WTC11 (cell line): ENCODE results near the gene COL25A1. TPM values are rescaled to one million over a fixed set of nuclear protein-coding genes. Genes with fewer than 3 reads are reported as not detected.

Experiments
- ATAC-seq: fragments of 200-7000 bp; cut with Tn5 transposase; 2 replicates; pipeline ENCODE4 v1.10.0; 2021; ENCODE audit warnings: mild to moderate bottlenecking, moderate library complexity
- CTCF ChIA-PET: fragments of 300-600 bp; sonication (Branson Sonifier 250); formaldehyde crosslinking; loops from one replicate; lab custom pipeline; 2021; ENCODE audit warnings: antibody characterized with exemption; lab: Charles Lee
- POLR2A ChIA-PET: fragments of 350-600 bp; sonication (Branson Sonifier 250); formaldehyde crosslinking; loops from one replicate; lab custom pipeline; 2021; ENCODE audit warnings: antibody characterized with exemption; lab: Charles Lee
- DNase-seq: peaks from one replicate; pipeline ENCODE4 v3.0.0; 2021; ENCODE audit warnings: low spot score
- H3K27ac Mint-ChIP-seq: 2 replicates; pipeline ENCODE4 v1.8.0; 2021; ENCODE audit warnings: mixed read lengths
- H3K27me3 Mint-ChIP-seq: 2 replicates; pipeline ENCODE4 v1.8.0; 2021; ENCODE audit warnings: low read depth, mild to moderate bottlenecking, moderate library complexity, mixed read lengths
- H3K36me3 Mint-ChIP-seq: 2 replicates; pipeline ENCODE4 v1.8.0; 2021; ENCODE audit warnings: mixed read lengths
- H3K4me1 Mint-ChIP-seq: 2 replicates; pipeline ENCODE4 v1.8.0; 2022; ENCODE audit warnings: mixed read lengths
- H3K4me3 Mint-ChIP-seq: 2 replicates; pipeline ENCODE4 v1.8.0; 2021; ENCODE audit warnings: mild to moderate bottlenecking, moderate library complexity, mixed read lengths
- H3K9me3 Mint-ChIP-seq: 2 replicates; pipeline ENCODE4 v1.8.0; 2021; ENCODE audit warnings: mixed read lengths
- CBFB ChIP-seq: sonication (generic); formaldehyde crosslinking; IDR thresholded peaks from 2 replicates; pipeline ENCODE4 v1.8.1; 2022; ENCODE audit warnings: mild to moderate bottlenecking, low read depth, missing genetic modification reagents
- CREM ChIP-seq: sonication (generic); formaldehyde crosslinking; IDR thresholded peaks from 2 replicates; pipeline ENCODE4 v1.8.1; 2022; ENCODE audit warnings: mild to moderate bottlenecking, missing genetic modification reagents, moderate library complexity
- FOXJ3 ChIP-seq: sonication (generic); formaldehyde crosslinking; IDR thresholded peaks from 2 replicates; pipeline ENCODE4 v1.9.0; 2021; ENCODE audit warnings: missing genetic modification reagents, mild to moderate bottlenecking, borderline replicate concordance
- FOXP1 ChIP-seq: sonication (generic); formaldehyde crosslinking; IDR thresholded peaks from 2 replicates; pipeline ENCODE4 v1.8.0; 2022; ENCODE audit warnings: missing genetic modification reagents, mild to moderate bottlenecking, moderate library complexity, borderline replicate concordance
- GABPB1 ChIP-seq: sonication (generic); formaldehyde crosslinking; IDR thresholded peaks from 2 replicates; pipeline ENCODE4 v1.8.1; 2023; ENCODE audit warnings: mild to moderate bottlenecking, missing genetic modification reagents
- HMGA2 ChIP-seq: fragments of 250-450 bp; sonication (Bioruptor Pico); IDR thresholded peaks from 2 replicates; pipeline ENCODE4 v1.4.0; 2021; ENCODE audit warnings: mild to moderate bottlenecking, moderate library complexity
- IRF2 ChIP-seq: sonication (generic); formaldehyde crosslinking; IDR thresholded peaks from 2 replicates; pipeline ENCODE4 v1.8.0; 2022; ENCODE audit warnings: low read depth, missing genetic modification reagents, borderline replicate concordance
- JUN ChIP-seq: sonication (generic); formaldehyde crosslinking; IDR thresholded peaks from 2 replicates; pipeline ENCODE4 v1.8.0; 2023; ENCODE audit warnings: mild to moderate bottlenecking, missing genetic modification reagents
- NFATC4 ChIP-seq: fragments of 250-450 bp; sonication (Bioruptor Pico); IDR thresholded peaks from 2 replicates; pipeline ENCODE4 v1.9.0; 2021; ENCODE audit warnings: mild to moderate bottlenecking
- NFE2L1 ChIP-seq: sonication (generic); formaldehyde crosslinking; IDR thresholded peaks from 2 replicates; pipeline ENCODE4 v1.8.1; 2023; ENCODE audit warnings: missing genetic modification reagents
- NFYB ChIP-seq: sonication (generic); formaldehyde crosslinking; conservative IDR thresholded peaks from 2 replicates; pipeline ENCODE4 v1.8.0; 2022; ENCODE audit warnings: low read depth, missing genetic modification reagents
- PRRX2 ChIP-seq: fragments of 250-450 bp; sonication (Bioruptor Pico); IDR thresholded peaks from 2 replicates; pipeline ENCODE4 v1.8.0; 2021; ENCODE audit warnings: mild to moderate bottlenecking
- RELA ChIP-seq: sonication (generic); formaldehyde crosslinking; IDR thresholded peaks from 2 replicates; pipeline ENCODE4 v1.8.1; 2022; ENCODE audit warnings: missing genetic modification reagents, mild to moderate bottlenecking, borderline replicate concordance
- SMAD3 ChIP-seq: sonication (generic); formaldehyde crosslinking; IDR thresholded peaks from 2 replicates; pipeline ENCODE4 v1.8.0; 2022; ENCODE audit warnings: missing genetic modification reagents, mild to moderate bottlenecking, borderline replicate concordance
- SOX15 ChIP-seq: fragments of 250-450 bp; sonication (Bioruptor Pico); IDR thresholded peaks from 2 replicates; pipeline ENCODE4 v1.9.0; 2021; ENCODE audit warnings: mild to moderate bottlenecking
- TEAD1 ChIP-seq: sonication (generic); formaldehyde crosslinking; IDR thresholded peaks from 2 replicates; pipeline ENCODE4 v1.8.0; 2022; ENCODE audit warnings: mild to moderate bottlenecking, missing genetic modification reagents
- TEAD4 ChIP-seq: sonication (generic); formaldehyde crosslinking; IDR thresholded peaks from 2 replicates; pipeline ENCODE4 v1.8.0; 2022; ENCODE audit warnings: mild to moderate bottlenecking, missing genetic modification reagents
- USF2 ChIP-seq: sonication (generic); formaldehyde crosslinking; IDR thresholded peaks from 2 replicates; pipeline ENCODE4 v1.8.1; 2023; ENCODE audit warnings: mild to moderate bottlenecking, missing genetic modification reagents, moderate library complexity
- ZMAT4 ChIP-seq: fragments of 250-450 bp; sonication (Bioruptor Pico); IDR thresholded peaks from 2 replicates; pipeline ENCODE4 v1.9.0; 2021; ENCODE audit warnings: mild to moderate bottlenecking
- ZNF121 ChIP-seq: sonication (generic); formaldehyde crosslinking; IDR thresholded peaks from 2 replicates; pipeline ENCODE4 v1.8.0; 2023; ENCODE audit warnings: missing genetic modification reagents
- ZNF281 ChIP-seq: sonication (generic); formaldehyde crosslinking; IDR thresholded peaks from 2 replicates; pipeline ENCODE4 v1.8.0; 2023; ENCODE audit warnings: mild to moderate bottlenecking, missing genetic modification reagents
- ZNF423 ChIP-seq: fragments of 250-450 bp; sonication (Bioruptor Pico); IDR thresholded peaks from 2 replicates; pipeline ENCODE4 v2.1.2; 2022; ENCODE audit warnings: mild to moderate bottlenecking, moderate library complexity
- total RNA-seq: library from RNA; stranded (reverse); gene quantifications from 3 replicates; pipeline ENCODE4 v1.2.3, GENCODE V29; 2021
- TF ChIP-seq, protein P1 (sequence below): sonication (generic); formaldehyde crosslinking; IDR thresholded peaks from 2 replicates; pipeline ENCODE4 v1.8.1; 2022; ENCODE audit warnings: mild to moderate bottlenecking, moderate library complexity, missing genetic modification reagents
- TF ChIP-seq, protein P2 (sequence below): sonication (generic); formaldehyde crosslinking; IDR thresholded peaks from 2 replicates; pipeline ENCODE4 v1.8.0; 2023; ENCODE audit warnings: missing genetic modification reagents, mild to moderate bottlenecking, borderline replicate concordance

Gene COL25A1
- total RNA-seq, 1 experiment from 2014 or later, result 6.6 TPM

DNA sequence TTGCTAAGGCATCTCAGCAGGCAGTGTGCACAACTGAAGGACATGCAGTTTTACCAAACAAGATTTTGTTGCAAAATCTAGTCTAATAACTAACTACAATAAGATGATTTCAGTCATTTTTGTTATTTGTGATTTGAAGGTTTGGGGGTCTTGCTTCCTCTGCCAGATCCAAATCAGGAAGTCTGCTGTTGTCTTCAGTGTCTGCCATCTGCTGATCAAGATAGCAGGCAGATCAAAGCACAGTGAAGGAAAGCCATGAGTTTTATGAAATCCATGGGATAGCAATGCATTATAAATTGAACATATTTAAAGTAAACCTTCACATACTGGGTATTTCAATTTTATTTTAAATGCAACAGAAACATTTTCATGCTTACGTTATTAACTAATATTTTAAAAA is 370.5 kb downstream of the COL25A1 start:
- POLR2A ChIA-PET, result no interaction called here
- Mint-ChIP-seq H3K4me1 (peaks cover 21% of the 10 kb centered on the region), H3K36me3 (no peaks in the 10 kb centered on the region), H3K9me3 (peaks cover 7% of the 10 kb centered on the region), H3K27me3 (no peaks in the 10 kb centered on the region), H3K4me3 (no peak overlapping the region), H3K27ac (no peak overlapping the region)
- ATAC-seq, result 0 out of 2 replicates have a peak, but pooled peaks have one; percentile 16
- TF ChIP-seq RELA, result no peak
- no peak for TF ChIP-seq NFE2L1 (CRISPR knock-in tag)
- TF ChIP-seq, protein P1, sequence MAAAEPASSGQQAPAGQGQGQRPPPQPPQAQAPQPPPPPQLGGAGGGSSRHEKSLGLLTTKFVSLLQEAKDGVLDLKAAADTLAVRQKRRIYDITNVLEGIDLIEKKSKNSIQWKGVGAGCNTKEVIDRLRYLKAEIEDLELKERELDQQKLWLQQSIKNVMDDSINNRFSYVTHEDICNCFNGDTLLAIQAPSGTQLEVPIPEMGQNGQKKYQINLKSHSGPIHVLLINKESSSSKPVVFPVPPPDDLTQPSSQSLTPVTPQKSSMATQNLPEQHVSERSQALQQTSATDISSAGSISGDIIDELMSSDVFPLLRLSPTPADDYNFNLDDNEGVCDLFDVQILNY (CRISPR knock-in tag), result no peak
- no peak for TF ChIP-seq CBFB
- TF ChIP-seq ZNF423 (CRISPR knock-in tag), result no peak
- TF ChIP-seq NFATC4 (CRISPR knock-in tag), result no peak
- TF ChIP-seq JUN (CRISPR knock-in tag), result no peak
- TF ChIP-seq ZNF121 (CRISPR knock-in tag), result no peak
- TF ChIP-seq, protein P2, sequence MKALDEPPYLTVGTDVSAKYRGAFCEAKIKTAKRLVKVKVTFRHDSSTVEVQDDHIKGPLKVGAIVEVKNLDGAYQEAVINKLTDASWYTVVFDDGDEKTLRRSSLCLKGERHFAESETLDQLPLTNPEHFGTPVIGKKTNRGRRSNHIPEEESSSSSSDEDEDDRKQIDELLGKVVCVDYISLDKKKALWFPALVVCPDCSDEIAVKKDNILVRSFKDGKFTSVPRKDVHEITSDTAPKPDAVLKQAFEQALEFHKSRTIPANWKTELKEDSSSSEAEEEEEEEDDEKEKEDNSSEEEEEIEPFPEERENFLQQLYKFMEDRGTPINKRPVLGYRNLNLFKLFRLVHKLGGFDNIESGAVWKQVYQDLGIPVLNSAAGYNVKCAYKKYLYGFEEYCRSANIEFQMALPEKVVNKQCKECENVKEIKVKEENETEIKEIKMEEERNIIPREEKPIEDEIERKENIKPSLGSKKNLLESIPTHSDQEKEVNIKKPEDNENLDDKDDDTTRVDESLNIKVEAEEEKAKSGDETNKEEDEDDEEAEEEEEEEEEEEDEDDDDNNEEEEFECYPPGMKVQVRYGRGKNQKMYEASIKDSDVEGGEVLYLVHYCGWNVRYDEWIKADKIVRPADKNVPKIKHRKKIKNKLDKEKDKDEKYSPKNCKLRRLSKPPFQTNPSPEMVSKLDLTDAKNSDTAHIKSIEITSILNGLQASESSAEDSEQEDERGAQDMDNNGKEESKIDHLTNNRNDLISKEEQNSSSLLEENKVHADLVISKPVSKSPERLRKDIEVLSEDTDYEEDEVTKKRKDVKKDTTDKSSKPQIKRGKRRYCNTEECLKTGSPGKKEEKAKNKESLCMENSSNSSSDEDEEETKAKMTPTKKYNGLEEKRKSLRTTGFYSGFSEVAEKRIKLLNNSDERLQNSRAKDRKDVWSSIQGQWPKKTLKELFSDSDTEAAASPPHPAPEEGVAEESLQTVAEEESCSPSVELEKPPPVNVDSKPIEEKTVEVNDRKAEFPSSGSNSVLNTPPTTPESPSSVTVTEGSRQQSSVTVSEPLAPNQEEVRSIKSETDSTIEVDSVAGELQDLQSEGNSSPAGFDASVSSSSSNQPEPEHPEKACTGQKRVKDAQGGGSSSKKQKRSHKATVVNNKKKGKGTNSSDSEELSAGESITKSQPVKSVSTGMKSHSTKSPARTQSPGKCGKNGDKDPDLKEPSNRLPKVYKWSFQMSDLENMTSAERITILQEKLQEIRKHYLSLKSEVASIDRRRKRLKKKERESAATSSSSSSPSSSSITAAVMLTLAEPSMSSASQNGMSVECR, result no peak
- no peak for TF ChIP-seq CREM
- TF ChIP-seq IRF2, result no peak
- no peak for TF ChIP-seq SOX15 (CRISPR knock-in tag)
- TF ChIP-seq PRRX2 (CRISPR knock-in tag), result no peak
- no peak for TF ChIP-seq FOXJ3
- TF ChIP-seq USF2, result no peak
- no peak for TF ChIP-seq ZMAT4 (CRISPR knock-in tag)
- TF ChIP-seq NFYB (CRISPR knock-in tag), result no peak
- no peak for DNase-seq
- CTCF ChIA-PET, result no interaction called here

DNA sequence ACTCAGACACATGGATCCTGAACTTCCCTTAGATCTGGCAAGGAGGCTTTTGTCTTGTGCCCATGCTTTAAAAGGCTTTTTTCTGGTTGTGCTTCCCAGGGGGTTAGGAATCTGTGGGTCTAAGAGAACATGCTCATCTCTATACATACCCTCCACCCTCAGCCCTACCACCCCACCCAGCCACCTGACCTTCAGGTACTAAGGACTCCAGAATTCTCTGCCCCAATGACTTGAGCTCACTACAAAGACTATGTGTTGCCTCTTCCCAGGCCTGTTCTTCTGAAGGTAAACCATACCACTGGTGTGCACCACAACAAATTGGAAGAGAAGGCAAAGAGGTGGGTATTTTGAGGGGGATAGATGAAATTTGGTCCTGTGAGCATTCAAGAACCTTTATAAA is 372.3 kb downstream of the COL25A1 start:
- ATAC-seq, result no peak
- TF ChIP-seq TEAD4, result no peak
- TF ChIP-seq FOXP1 (CRISPR knock-in tag), result no peak
- TF ChIP-seq TEAD1 (CRISPR knock-in tag), result no peak
- Mint-ChIP-seq H3K36me3 (no peaks in the 10 kb centered on the region), H3K9me3 (peaks cover 7% of the 10 kb centered on the region), H3K4me3 (no peak overlapping the region), H3K27me3 (no peaks in the 10 kb centered on the region), H3K27ac (no peak overlapping the region), H3K4me1 (peaks cover 26% of the 10 kb centered on the region)
- ChIA-PET POLR2A (no interaction called here), CTCF (no interaction called here)
- no peak for DNase-seq

DNA sequence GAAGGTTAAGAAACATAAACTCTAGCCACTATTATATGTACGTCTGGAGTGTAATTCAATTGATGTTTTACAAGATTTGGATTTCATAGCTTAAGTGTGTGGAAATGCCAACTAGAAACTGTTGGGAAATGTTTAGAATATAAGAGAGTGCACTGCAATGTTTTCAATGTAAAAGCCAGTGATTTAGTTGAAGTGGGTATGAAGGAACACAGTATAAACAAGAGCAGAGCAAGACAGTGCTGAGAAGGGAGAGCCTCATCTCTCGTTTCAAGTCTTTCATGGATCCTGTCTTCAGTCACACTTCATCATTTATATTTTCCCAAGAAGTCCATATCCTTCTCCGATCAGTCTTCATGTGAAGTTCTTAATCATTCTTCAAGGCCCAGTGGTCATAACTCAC is 375.7 kb downstream of the COL25A1 start:
- ATAC-seq, result no peak
- CTCF ChIA-PET, result no interaction called here
- Mint-ChIP-seq H3K36me3 (no peaks in the 10 kb centered on the region), H3K9me3 (no peaks in the 10 kb centered on the region), H3K4me3 (no peak overlapping the region), H3K27ac (no peak overlapping the region), H3K4me1 (peaks cover 25% of the 10 kb centered on the region)
- no peak for TF ChIP-seq HMGA2 (CRISPR knock-in tag)
- no peak for TF ChIP-seq CREM
- TF ChIP-seq ZNF281 (CRISPR knock-in tag), result no peak
- TF ChIP-seq GABPB1 (CRISPR knock-in tag), result no peak
- TF ChIP-seq SMAD3 (CRISPR knock-in tag), result no peak
- TF ChIP-seq, all 79 proteins: peak for 0
- POLR2A ChIA-PET, result no interaction called here
- H3K27me3 Mint-ChIP-seq, result no peaks in the 10 kb centered on the region
- DNase-seq, result no peak
